ENCODE measurements around the gene FHOD3. TPM values are rescaled to one million over a fixed set of nuclear protein-coding genes. Genes with fewer than 3 reads are reported as not detected.

Gene FHOD3
- total RNA-seq, 1 donor from 2014 or later = 346 TPM

DNA sequence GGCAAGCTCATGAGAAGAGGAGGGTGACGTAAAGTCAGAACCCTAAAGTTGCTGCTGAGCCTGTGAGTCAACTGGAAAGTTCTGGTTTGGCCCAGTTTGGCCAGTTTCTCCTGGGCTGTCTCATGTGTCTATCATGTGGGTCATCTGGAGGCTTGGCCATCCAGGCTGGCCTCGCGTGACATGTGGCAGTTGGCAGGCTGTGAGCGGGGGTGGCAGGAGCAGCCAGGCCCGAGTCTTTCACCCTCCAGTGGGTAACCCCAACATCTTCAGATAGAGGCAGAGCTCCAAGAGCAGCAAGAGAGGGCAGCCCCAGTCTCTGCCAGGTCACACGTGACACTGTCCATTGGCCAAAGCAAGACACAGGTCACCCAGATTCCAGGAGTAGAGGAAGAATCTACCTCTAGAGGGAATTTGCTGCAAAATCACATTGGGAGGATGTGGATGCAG lies 51.5 kb downstream of the FHOD3 start:
- no peaks in the 10 kb centered on the region for H3K9me3 ChIP-seq (replicated peaks)
- H3K36me3 ChIP-seq = no peaks in the 10 kb centered on the region
- no peak overlapping the region for H3K4me3 ChIP-seq
- TF ChIP-seq, protein P1, sequence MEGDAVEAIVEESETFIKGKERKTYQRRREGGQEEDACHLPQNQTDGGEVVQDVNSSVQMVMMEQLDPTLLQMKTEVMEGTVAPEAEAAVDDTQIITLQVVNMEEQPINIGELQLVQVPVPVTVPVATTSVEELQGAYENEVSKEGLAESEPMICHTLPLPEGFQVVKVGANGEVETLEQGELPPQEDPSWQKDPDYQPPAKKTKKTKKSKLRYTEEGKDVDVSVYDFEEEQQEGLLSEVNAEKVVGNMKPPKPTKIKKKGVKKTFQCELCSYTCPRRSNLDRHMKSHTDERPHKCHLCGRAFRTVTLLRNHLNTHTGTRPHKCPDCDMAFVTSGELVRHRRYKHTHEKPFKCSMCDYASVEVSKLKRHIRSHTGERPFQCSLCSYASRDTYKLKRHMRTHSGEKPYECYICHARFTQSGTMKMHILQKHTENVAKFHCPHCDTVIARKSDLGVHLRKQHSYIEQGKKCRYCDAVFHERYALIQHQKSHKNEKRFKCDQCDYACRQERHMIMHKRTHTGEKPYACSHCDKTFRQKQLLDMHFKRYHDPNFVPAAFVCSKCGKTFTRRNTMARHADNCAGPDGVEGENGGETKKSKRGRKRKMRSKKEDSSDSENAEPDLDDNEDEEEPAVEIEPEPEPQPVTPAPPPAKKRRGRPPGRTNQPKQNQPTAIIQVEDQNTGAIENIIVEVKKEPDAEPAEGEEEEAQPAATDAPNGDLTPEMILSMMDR (IDR thresholded peaks at IDR 0.05; ENCODE audit: borderline replicate concordance) = no peak
- no peak overlapping the region for H3K27ac ChIP-seq (replicated peaks)
- intact Hi-C loops (cut with micrococcal nuclease) = no loop called here
- no peak for DNase-seq
- no peaks in the 10 kb centered on the region for H3K27me3 ChIP-seq (ENCODE audit: low read depth)
- peaks cover 63% of the 10 kb centered on the region for H3K4me1 ChIP-seq

DNA sequence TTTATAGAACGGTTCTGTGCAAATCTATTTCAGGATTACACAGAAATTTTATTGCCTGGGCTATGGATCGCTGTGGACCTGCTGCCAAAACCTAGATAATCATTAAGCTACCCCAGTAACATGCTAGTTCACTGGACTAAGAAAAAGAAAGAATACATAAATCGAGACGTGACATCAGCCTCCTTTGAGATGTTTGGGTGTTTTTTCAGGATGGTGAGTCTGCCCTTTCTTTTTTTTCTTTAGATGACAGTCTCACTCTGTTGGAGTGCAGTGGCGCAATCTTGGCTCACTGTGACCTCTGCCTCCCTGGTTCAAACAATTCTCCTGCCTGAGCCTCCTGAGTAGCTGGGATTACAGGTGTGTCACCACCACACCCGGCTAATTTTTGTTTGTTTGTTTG lies 52.0 kb downstream of the FHOD3 start:
- intact Hi-C loops (cut with micrococcal nuclease) = no loop called here
- DNase-seq = no peak
- peaks cover 63% of the 10 kb centered on the region for H3K4me1 ChIP-seq
- no peaks in the 10 kb centered on the region for H3K36me3 ChIP-seq
- peak overlapping the region; percentile 44 for H3K27ac ChIP-seq (replicated peaks)
- H3K9me3 ChIP-seq (replicated peaks) = no peaks in the 10 kb centered on the region
- H3K4me3 ChIP-seq = no peak overlapping the region
- TF ChIP-seq, protein P1 (IDR thresholded peaks at IDR 0.05; ENCODE audit: borderline replicate concordance) = no peak
- no peaks in the 10 kb centered on the region for H3K27me3 ChIP-seq (ENCODE audit: low read depth)

DNA sequence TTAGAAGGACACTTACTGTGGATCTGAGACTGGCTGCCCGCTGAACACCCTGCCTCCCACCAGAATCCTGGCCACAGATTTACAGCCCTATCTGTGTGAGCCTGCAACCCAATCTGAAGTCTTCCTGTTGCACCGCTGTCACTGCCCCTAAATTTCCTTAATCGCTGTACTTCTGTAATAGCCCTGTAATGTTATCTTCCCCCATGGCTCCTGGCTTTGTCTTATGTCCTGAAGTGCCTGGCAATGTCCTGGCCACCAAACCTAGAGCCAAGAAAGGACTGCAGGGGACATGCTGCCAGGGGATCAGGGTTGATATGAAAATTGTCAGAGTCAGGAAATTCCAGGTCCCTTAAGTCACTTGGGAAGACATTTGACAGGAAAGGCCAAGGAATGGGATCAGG lies 52.7 kb downstream of the FHOD3 start:
- TF ChIP-seq, protein P1 (IDR thresholded peaks at IDR 0.05; ENCODE audit: borderline replicate concordance) = no peak
- intact Hi-C loops (cut with micrococcal nuclease) = no loop called here
- Histone ChIP-seq H3K4me1 (peaks cover 70% of the 10 kb centered on the region), H3K36me3 (no peaks in the 10 kb centered on the region), H3K27me3 (ENCODE audit: low read depth) (no peaks in the 10 kb centered on the region), H3K27ac (replicated peaks) (peak overlapping the region; percentile 44), H3K9me3 (replicated peaks) (no peaks in the 10 kb centered on the region), H3K4me3 (no peak overlapping the region)
- no peak for DNase-seq

DNA sequence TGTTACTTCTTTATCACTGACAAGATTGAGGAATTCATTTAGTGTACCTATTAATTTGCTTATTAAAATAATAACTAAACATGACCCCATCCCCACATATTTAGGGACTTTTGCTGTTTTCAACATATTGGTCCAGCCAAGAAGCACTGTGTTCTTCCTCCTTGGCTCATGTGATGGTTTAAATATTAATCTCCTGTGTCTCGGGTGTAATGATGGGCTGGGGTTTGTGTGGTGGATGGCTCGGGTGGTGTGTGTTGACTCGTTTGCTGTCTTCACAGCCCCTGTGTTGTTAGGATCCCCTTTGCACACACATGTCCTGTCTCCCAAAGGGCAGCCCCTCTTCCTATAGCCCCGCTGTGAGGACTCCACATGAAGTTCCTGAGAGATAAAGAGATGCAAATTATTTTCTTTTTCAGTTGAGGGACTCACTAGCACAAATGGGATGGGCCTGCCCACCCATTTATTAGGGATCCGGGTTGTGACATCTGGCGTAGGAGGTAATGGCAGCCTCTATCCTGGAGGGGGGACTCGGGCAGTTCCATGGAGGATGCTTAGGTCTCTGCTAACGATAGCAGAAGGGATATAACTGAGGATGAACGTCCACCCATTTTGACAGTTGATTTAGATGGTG lies 53.4 kb downstream of the FHOD3 start:
- TF ChIP-seq, protein P1 (IDR thresholded peaks at IDR 0.05; ENCODE audit: borderline replicate concordance) = no peak
- H3K27me3 ChIP-seq (ENCODE audit: low read depth) = no peaks in the 10 kb centered on the region
- intact Hi-C loops (cut with micrococcal nuclease) = no loop called here

DNA sequence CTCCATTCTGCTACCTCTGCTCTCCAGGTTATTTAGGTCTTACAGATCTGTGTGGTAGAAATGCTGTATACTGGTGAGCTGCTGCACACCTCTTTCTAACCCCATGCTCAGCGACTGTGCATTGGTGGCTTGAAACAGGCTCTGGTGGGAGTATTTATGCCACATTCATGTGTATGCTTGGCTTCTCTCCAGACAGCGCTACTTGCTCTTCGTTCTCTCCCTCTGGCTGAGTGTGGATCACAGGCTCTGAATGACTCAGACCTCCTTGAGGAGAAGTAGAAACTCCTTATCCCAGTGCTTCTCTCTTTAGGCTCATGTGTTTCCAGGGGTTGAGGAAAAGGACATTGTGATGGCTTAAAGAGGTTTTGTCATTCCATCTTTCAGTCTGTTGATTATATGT lies 54.9 kb downstream of the FHOD3 start:
- H3K9me3 ChIP-seq (replicated peaks) = no peaks in the 10 kb centered on the region
- H3K4me3 ChIP-seq = no peak overlapping the region
- no peaks in the 10 kb centered on the region for H3K27me3 ChIP-seq (ENCODE audit: low read depth)
- H3K4me1 ChIP-seq = peaks cover 66% of the 10 kb centered on the region
- no peak overlapping the region for H3K27ac ChIP-seq (replicated peaks)
- no peak for DNase-seq
- peaks cover 15% of the 10 kb centered on the region for H3K36me3 ChIP-seq
- TF ChIP-seq, protein P1 (IDR thresholded peaks at IDR 0.05; ENCODE audit: borderline replicate concordance) = no peak
- intact Hi-C loops (cut with micrococcal nuclease) = no loop called here

More for the DNA sequence above, 53.4 kb downstream of the FHOD3 start:
- no peaks in the 10 kb centered on the region for H3K9me3 ChIP-seq (replicated peaks)
- peaks cover 73% of the 10 kb centered on the region for H3K4me1 ChIP-seq
- H3K4me3 ChIP-seq = no peak overlapping the region
- no peak for DNase-seq
- peaks cover 6% of the 10 kb centered on the region for H3K36me3 ChIP-seq
- no peak overlapping the region for H3K27ac ChIP-seq (replicated peaks)

All from left ventricle myocardium inferior (tissue), 1 donor.